Measurements from ENCODE around the gene TBC1D9.

- TF ChIP-seq CTCF (IDR thresholded peaks at IDR 0.05; ENCODE audit: low read depth, low read length) (no peak), EZH2phosphoT487 (IDR thresholded peaks at IDR 0.05; ENCODE audit: low read depth) (no peak)
Measured at GRCh38 chr4:140666889-140667614, 89.1 kb downstream of the TBC1D9 start.

All from OCI-LY3 (cell line).